GM12878 (cell line): ENCODE measurements around the gene SRGAP1. TPM values are rescaled to one million over a fixed set of nuclear protein-coding genes. Genes with fewer than 3 reads are reported as not detected.

Source experiments
- ATAC-seq: fragments of 200-7000 bp; cut with Tn5 transposase; 3 replicates; pipeline ENCODE4 v1.9.1; 2020; ENCODE audit warnings: mild to moderate bottlenecking, moderate library complexity
- BruUV-seq: library from RNA; stranded (reverse); fragments of 400-500 nt; replicated peaks from 2 replicates; lab custom pipeline; 2021; lab: Mats Ljungman, UMichigan
- CTCF ChIA-PET: fragments of 300-600 bp; sonication (Branson Sonifier 250); formaldehyde crosslinking; extraction: SDS; loops from one replicate; lab custom pipeline; 2021; ENCODE audit warnings: inconsistent platforms; lab: Yijun Ruan, JAX
- POLR2A ChIA-PET: fragments of 350-600 bp; formaldehyde crosslinking; extraction: SDS; loops from one replicate; lab custom pipeline; 2021; ENCODE audit warnings: inconsistent platforms; lab: Charles Lee
- RAD21 ChIA-PET: fragments of 300-600 bp; sonication (Branson Sonifier 250); formaldehyde crosslinking; loops from one replicate; lab custom pipeline; 2023; ENCODE audit warnings: antibody characterized with exemption; ENCODE audit not compliant: unreplicated experiment; lab: Charles Lee
- SMC1A ChIA-PET: fragments of 300-600 bp; sonication (Branson Sonifier 250); formaldehyde crosslinking; loops from one replicate; lab custom pipeline; 2023; ENCODE audit not compliant: unreplicated experiment, uncharacterized antibody; lab: Charles Lee
- DNase-seq: peaks from one replicate; pipeline ENCODE4 v3.0.0-alpha.2; 2011; ENCODE audit warnings: low read depth, low spot score
- FAIRE-seq: peaks from 3 replicates; lab custom pipeline; 2011; peaks lifted over from hg19 to GRCh38; lab: Jason Lieb, UNC
- H2AFZ ChIP-seq: 2 replicates; pipeline ENCODE4 v1.6.0; 2011; ENCODE audit warnings: low read depth, low read length, control low read depth; ENCODE audit not compliant: control insufficient read depth
- H3K27ac ChIP-seq: 2 replicates; pipeline ENCODE4 v1.5.1; 2011; ENCODE audit warnings: control low read depth; ENCODE audit not compliant: control insufficient read depth, insufficient read depth
- H3K27me3 ChIP-seq, 2 experiments: replicated peaks in 1 of 2; 2 replicates each; pipeline versions ENCODE4 v1.6.0 to v1.6.1; 2011; ENCODE audit warnings: low read length in 1 of 2; ENCODE audit not compliant: control insufficient read depth in 2 of 2, insufficient read depth in 2 of 2
- H3K36me3 ChIP-seq, 2 experiments: 2 replicates each; pipeline ENCODE4 v1.5.1; 2011; ENCODE audit warnings: low read length in 1 of 2; ENCODE audit not compliant: control insufficient read depth in 2 of 2, insufficient read depth in 2 of 2
- H3K4me1 ChIP-seq: 2 replicates; pipeline ENCODE4 v1.6.1; 2011; ENCODE audit warnings: mild to moderate bottlenecking, low read length, moderate library complexity, mixed read lengths; ENCODE audit not compliant: control insufficient read depth, insufficient read depth
- H3K4me2 ChIP-seq: 2 replicates; pipeline ENCODE4 v1.6.0; 2011; ENCODE audit warnings: control low read depth; ENCODE audit not compliant: control insufficient read depth, insufficient read depth
- H3K4me3 ChIP-seq: fragments of 200-600 bp; sonication (generic); 2 replicates; pipeline ENCODE4 v1.5.1; 2016
- H3K79me2 ChIP-seq: 2 replicates; pipeline ENCODE4 v1.6.0; 2011; ENCODE audit warnings: low read length; ENCODE audit not compliant: control insufficient read depth, insufficient read depth
- H3K9ac ChIP-seq: 2 replicates; pipeline ENCODE4 v1.8.0; 2011; ENCODE audit warnings: low read length, control low read depth, mixed read lengths; ENCODE audit not compliant: control insufficient read depth, insufficient read depth
- H3K9me3 ChIP-seq: replicated peaks from 3 replicates; pipeline ENCODE4 v1.5.1; 2011; ENCODE audit warnings: mild to moderate bottlenecking, low read length; ENCODE audit not compliant: control insufficient read depth, insufficient read depth
- H4K20me1 ChIP-seq: 2 replicates; pipeline ENCODE4 v1.6.0; 2011; ENCODE audit not compliant: control insufficient read depth, insufficient read depth
- ATF7 ChIP-seq: fragments of 450-650 bp; IDR thresholded peaks from 2 replicates; pipeline ENCODE4 v1.6.1; 2016; ENCODE audit warnings: low read depth, mild to moderate bottlenecking
- CEBPB ChIP-seq, 2 experiments: fragments of 150-350 bp in 1 of 2; IDR thresholded peaks; 2 replicates each; pipeline ENCODE4 v1.6.1; 2012 to 2014; ENCODE audit warnings: low read depth in 2 of 2, low read length in 2 of 2, borderline replicate concordance in 1 of 2, inconsistent platforms in 1 of 2
- EED ChIP-seq: sonication (generic); IDR thresholded peaks from 2 replicates; pipeline ENCODE4 v1.6.1; 2016; ENCODE audit warnings: antibody characterized with exemption, low read depth
- EP300 ChIP-seq, 2 experiments: fragments of 150-350 bp in 1 of 2; IDR thresholded peaks; 2 replicates each; pipeline ENCODE4 v1.6.1; 2011 to 2012; ENCODE audit warnings: low read depth in 2 of 2, low read length in 2 of 2, borderline replicate concordance in 1 of 2, improper control_type of control experiment in 1 of 2, inconsistent platforms in 1 of 2; ENCODE audit not compliant: control insufficient read depth in 1 of 2
- ESRRA ChIP-seq: IDR thresholded peaks from 2 replicates; pipeline ENCODE4 v1.6.1; 2012; ENCODE audit warnings: mild to moderate bottlenecking, low read length, improper control_type of control experiment
- FOXM1 ChIP-seq: IDR thresholded peaks from 2 replicates; pipeline ENCODE4 v1.6.1; 2012; ENCODE audit warnings: low read depth, mild to moderate bottlenecking, inconsistent platforms, low read length, moderate library complexity
- IRF3 ChIP-seq: fragments of 450-650 bp; IDR thresholded peaks from 2 replicates; pipeline ENCODE4 v1.6.1; 2014; ENCODE audit warnings: mild to moderate bottlenecking
- KAT2A ChIP-seq: conservative IDR thresholded peaks from 2 replicates; pipeline ENCODE4 v1.6.1; 2011; ENCODE audit warnings: low read depth, low read length; ENCODE audit not compliant: control insufficient read depth
- NFYA ChIP-seq: IDR thresholded peaks from 2 replicates; pipeline ENCODE4 v1.6.1; 2011; ENCODE audit warnings: low read depth, mild to moderate bottlenecking, low read length, improper control_type of control experiment, borderline replicate concordance
- PML ChIP-seq: IDR thresholded peaks from 2 replicates; pipeline ENCODE4 v1.6.1; 2012; ENCODE audit warnings: low read length, inconsistent platforms
- POLR2A ChIP-seq: IDR thresholded peaks from 2 replicates; pipeline ENCODE4 v1.6.1; 2011; ENCODE audit warnings: low read depth, mild to moderate bottlenecking, low read length
- POLR2AphosphoS5 ChIP-seq: IDR thresholded peaks from 2 replicates; pipeline ENCODE4 v1.6.1; 2011; ENCODE audit warnings: mild to moderate bottlenecking, low read length, inconsistent platforms
- RUNX3 ChIP-seq: IDR thresholded peaks from 2 replicates; pipeline ENCODE4 v1.6.1; 2012; ENCODE audit warnings: low read length, inconsistent platforms
- SPI1 ChIP-seq: IDR thresholded peaks from 2 replicates; pipeline ENCODE4 v1.6.1; 2011; ENCODE audit warnings: low read depth, mild to moderate bottlenecking, low read length, moderate library complexity, borderline replicate concordance; ENCODE audit not compliant: insufficient read depth
- YY1 ChIP-seq: IDR thresholded peaks from 2 replicates; pipeline ENCODE4 v1.6.1; 2011; ENCODE audit warnings: low read depth, mild to moderate bottlenecking, low read length
- ZSCAN29 ChIP-seq: fragments of 450-650 bp; IDR thresholded peaks from 2 replicates; pipeline ENCODE4 v1.6.1; 2017; ENCODE audit warnings: mild to moderate bottlenecking, moderate library complexity
- in situ Hi-C: fragments of 300-500 bp; cut with MboI; formaldehyde crosslinking; loops from 9 replicates; pipeline ENCODE4 v1.14.3; 2018; ENCODE audit warnings: mixed read lengths
- intact Hi-C: fragments of 100-400 bp; cut with micrococcal nuclease; formaldehyde crosslinking; loops from one replicate; pipeline ENCODE4 v1.14.2; 2022; ENCODE audit not compliant: unreplicated experiment
- polyA plus RNA-seq, 11 experiments: library from polyadenylated mRNA; depleted of rRNA in 4 of 11; unstranded in 6 of 11; stranded (reverse) in 5 of 11; fragments of >200 nt; fragmentation: Nextera tagmentation in 4 of 11; fragmentation: Illumina TruSeq in 1 of 11; extraction: Ambion mirVana in 4 of 11; extraction: Trizol in 1 of 11; gene quantifications; 1 replicate in 1 of 11; 2 replicates in 10 of 11; pipeline versions ENCODE4 v1.2.1 to v1.2.3, GENCODE V29; 2011 to 2016; ENCODE audit warnings: inconsistent platforms in 2 of 11, missing spikeins in 2 of 11, low read depth in 1 of 11
- total RNA-seq, 4 experiments: library from RNA; depleted of rRNA in 3 of 4; stranded (reverse); fragments of >200 nt in 3 of 4; fragmentation: Illumina TruSeq in 1 of 4; extraction: Trizol in 1 of 4; gene quantifications; 2 replicates each; pipeline versions ENCODE4 v1.2.1 to v1.2.3, GENCODE V29; 2013 to 2021
- TF ChIP-seq, protein P1 (sequence below): IDR thresholded peaks from 2 replicates; pipeline ENCODE4 v1.6.1; 2011; ENCODE audit warnings: low read depth, mild to moderate bottlenecking, low read length, moderate library complexity, borderline replicate concordance; ENCODE audit errors: extremely low read depth

SRGAP1 gene
- total and polyA plus RNA-seq, 10 of the 15 experiments (the other 5 are each of a cell fraction or from before 2014, with no cell fraction given), result 0.16 to 0.85 (median 0.46) TPM

DNA sequence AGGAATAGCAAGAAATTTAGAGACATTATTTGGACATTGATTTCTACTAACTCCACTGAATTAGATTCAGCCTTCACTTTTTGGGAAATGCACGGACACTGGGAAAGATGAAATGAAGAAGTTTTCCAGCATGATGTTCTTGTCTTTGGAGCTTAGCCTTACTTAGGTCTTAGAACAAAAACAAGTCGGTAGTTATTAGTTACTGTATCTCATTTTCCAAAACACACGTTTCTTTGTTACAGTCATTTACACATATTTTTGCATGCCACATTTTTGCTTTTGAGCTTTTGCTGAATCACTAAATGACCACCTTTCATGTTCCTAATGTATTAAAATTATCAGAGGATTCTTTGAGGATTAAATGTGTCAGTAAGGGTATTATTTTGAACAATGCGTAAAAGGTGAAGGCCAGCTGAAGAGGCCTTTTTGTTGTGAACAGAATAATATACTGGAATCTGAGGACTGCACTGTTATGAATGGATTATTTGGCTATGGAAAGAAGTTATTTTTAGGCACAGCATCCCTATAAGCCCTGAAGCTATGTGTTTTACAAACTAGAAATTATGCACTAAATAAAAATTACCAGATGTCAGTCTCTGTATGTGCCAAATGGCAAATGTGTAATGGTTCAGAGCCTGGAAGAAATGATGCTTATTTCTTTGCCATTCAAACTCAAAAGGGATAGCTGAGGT is 138.2 kb downstream of the SRGAP1 start (continued):
- TF ChIP-seq SPI1, result no peak
- TF ChIP-seq POLR2AphosphoS5, result no peak
- TF ChIP-seq RUNX3, result no peak
- no peak for TF ChIP-seq ZSCAN29
- TF ChIP-seq, all 136 proteins: peak for 0

DNA sequence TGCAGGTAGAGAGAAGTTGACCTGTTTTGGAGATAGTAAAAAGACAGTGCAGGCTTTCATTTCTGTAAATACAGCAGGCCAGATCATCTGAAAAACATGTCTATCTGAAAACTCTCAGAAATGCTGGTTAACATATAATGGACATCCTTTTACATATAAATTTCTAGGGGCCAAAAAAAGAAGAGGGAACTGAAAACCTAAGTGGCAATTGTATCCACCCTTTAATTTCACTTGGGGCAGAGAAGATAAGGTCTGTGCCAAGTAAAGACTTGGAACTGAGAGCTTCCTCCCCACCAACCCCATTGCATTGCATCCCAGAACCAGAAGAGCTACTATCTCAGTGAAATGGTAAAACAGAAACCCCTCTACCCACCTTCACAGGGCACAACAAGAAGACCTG is 141.0 kb downstream of the SRGAP1 start:
- ChIA-PET POLR2A (no interaction called here), RAD21 (no interaction called here), CTCF (no interaction called here), SMC1A (no interaction called here)
- no peaks in the 10 kb centered on the region for H3K9me3 ChIP-seq
- H3K36me3 ChIP-seq, result no peaks in the 10 kb centered on the region
- H3K9ac ChIP-seq, result no peak overlapping the region
- H3K4me2 ChIP-seq, result no peak overlapping the region
- DNase-seq (no peak), FAIRE-seq (no peak), ATAC-seq (no peak; the same call in 2 of the 3 replicates)
- no peak overlapping the region for H3K4me3 ChIP-seq
- H3K27me3 ChIP-seq, result no peaks in the 10 kb centered on the region; a peak in 1 of 4 replicates
- intact Hi-C loops (no loop called here), in situ Hi-C loops (no loop called here)
- no peaks in the 10 kb centered on the region for H4K20me1 ChIP-seq
- H2AFZ ChIP-seq, result no peak overlapping the region
- no TSS peak for BruUV-seq
- TF ChIP-seq EP300 (IDR thresholded peaks at IDR 0.05; ENCODE audit: borderline replicate concordance in 1 of 2, control insufficient read depth in 1 of 2, low read depth in 2 of 2, low read length in 2 of 2), result no peak
- TF ChIP-seq POLR2A, result no peak
- TF ChIP-seq YY1, result no peak
- no peak for TF ChIP-seq ESRRA
- no peak for TF ChIP-seq CEBPB (IDR thresholded peaks at IDR 0.05; ENCODE audit: borderline replicate concordance in 1 of 2, low read depth in 2 of 2, low read length in 2 of 2)
- no peak for TF ChIP-seq KAT2A
- no peak for TF ChIP-seq EED
- TF ChIP-seq, protein P1, sequence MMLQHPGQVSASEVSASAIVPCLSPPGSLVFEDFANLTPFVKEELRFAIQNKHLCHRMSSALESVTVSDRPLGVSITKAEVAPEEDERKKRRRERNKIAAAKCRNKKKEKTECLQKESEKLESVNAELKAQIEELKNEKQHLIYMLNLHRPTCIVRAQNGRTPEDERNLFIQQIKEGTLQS, result no peak
- TF ChIP-seq ATF7, result no peak
- no peak for TF ChIP-seq PML
- no peak for TF ChIP-seq FOXM1
- TF ChIP-seq IRF3, result no peak
- TF ChIP-seq NFYA, result no peak
- H3K27ac ChIP-seq, result no peak overlapping the region
- no peaks in the 10 kb centered on the region for H3K79me2 ChIP-seq
- H3K4me1 ChIP-seq, result no peaks in the 10 kb centered on the region
